HG03039 (cell line): ENCODE measurements around the gene GPRC5C.
"Not testable (repeated sequence)": the region's sequence is repeated elsewhere in the genome, so short reads cannot be mapped to it uniquely, and the experiment has no call there.

Experiments used
- ATAC-seq: cut with Tn5 transposase; IDR thresholded peaks from one replicate; pipeline ENCODE4 v1.9.1; 2021; ENCODE audit warnings: mild to moderate bottlenecking, moderate library complexity; ENCODE audit not compliant: unreplicated experiment

Gene GPRC5C

GRCh38 chr17:74466111-74466827 is 34.4 kb downstream of the GPRC5C start, which contains the start of gene CD300A:
Gene CD300A (plus strand): TSS chr17:74466634. CDS start chr17:74466704, 70 bp downstream.
- ATAC-seq, result no peak

DNA sequence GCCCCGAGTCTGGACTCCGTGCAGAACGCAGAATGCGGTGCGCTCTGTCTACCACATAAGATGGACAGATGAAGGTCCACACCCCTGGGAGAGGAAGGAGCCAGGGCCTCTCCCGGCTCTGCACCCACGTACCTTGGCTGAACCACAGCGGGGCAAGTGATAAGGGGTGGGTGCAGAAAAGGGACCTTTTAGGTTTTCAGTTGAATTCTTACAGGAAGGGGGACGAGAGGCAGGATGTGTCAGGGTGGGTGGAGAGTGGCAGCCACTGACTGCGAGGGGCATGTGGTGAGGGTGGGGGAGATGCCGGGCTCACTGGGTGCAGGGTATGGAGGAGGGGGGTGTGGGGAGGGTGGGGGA is 34.9 kb downstream of the GPRC5C start:
- no peak for ATAC-seq

GRCh38 chr17:74467221-74467951 is 35.5 kb downstream of the GPRC5C start:
- ATAC-seq, result peak; percentile 66

- ATAC-seq, result no peak
Measured at GRCh38 chr17:74471341-74471740, 39.5 kb downstream of the GPRC5C start.

DNA sequence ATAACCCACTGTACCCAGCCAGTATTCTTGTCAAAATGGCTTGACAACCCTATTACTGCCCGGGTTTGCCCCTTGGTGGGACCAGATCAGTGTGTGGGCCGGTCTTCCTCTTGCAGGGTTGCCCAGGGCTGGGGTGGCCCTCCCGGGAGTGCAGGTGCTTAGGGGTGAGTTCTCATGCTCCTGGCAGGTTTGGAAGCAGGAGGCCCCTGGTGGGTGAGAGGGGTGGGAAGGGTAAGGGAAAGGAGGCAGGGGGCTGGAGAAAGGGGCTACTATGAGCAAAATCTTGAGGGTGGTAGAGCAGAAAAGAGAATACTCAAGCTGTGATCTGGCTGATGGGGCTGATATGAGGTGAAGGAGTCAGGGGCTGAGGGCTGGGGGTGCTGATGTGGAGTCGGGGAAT is 41.0 kb downstream of the GPRC5C start:
- no peak for ATAC-seq

GRCh38 chr17:74473294-74473693 is 41.4 kb downstream of the GPRC5C start:
- ATAC-seq, result no peak

- ATAC-seq, result no peak
Measured at GRCh38 chr17:74474043-74474792, 42.3 kb downstream of the GPRC5C start.

GRCh38 chr17:74475189-74475588 is 43.3 kb downstream of the GPRC5C start:
- ATAC-seq, result no peak

DNA sequence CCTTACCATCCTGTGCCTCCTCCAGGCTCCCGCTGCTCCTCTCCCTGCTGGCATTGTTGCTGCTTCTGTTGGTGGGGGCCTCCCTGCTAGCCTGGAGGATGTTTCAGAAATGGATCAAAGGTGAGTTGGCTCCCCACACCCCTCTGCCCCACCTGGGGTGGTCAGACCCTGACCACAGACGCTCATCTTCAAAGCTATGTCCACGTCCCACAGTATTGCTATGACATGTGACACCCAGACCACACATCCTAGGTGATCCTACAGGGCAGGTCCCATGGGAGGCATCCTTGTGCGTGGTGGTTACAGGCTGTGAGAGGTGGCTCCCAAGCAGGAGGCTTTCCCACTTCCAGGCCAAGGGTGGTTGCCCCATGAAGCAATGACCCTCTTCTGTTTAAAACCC is 45.5 kb downstream of the GPRC5C start:
- no peak for ATAC-seq

DNA sequence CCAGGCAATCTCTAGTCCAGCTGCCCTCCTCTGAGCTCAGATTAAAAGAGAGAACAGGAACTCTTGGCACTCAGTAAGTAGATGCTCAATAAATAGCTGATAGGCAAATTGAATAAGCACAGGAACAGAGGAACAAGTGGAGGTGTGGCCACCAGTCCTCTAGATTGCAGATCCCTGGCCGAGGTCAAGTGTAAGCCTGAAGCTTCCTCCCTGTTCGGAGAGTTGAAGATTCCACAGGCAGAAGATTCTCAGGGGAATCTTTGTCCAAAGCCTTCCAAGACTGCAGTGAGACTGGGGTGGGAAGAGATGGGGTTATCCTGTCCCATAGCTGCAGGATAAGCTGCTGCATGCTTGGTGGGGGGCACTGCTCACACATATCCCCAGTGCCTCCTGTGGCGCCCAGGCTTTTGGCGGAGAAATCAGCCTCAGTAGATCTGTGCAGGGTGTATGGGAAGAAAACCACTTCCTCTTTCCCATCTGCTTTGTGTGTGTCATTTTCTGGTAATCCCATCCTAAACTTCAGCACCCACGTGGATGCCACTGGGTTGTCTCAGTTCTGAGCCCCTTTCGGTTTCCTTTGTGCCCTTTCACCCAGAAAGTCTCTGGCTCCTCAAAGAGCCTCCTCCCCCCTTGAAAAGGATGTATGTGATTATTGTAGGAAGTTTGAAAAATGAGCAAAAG is 46.7 kb downstream of the GPRC5C start:
- ATAC-seq, result no peak

- ATAC-seq, result no peak
Measured at GRCh38 chr17:74480290-74480689, 48.4 kb downstream of the GPRC5C start.

- ATAC-seq, result no peak
Measured at GRCh38 chr17:74481621-74482020, 49.7 kb downstream of the GPRC5C start.

GRCh38 chr17:74484066-74484465 is 52.2 kb downstream of the GPRC5C start:
- no peak for ATAC-seq

DNA sequence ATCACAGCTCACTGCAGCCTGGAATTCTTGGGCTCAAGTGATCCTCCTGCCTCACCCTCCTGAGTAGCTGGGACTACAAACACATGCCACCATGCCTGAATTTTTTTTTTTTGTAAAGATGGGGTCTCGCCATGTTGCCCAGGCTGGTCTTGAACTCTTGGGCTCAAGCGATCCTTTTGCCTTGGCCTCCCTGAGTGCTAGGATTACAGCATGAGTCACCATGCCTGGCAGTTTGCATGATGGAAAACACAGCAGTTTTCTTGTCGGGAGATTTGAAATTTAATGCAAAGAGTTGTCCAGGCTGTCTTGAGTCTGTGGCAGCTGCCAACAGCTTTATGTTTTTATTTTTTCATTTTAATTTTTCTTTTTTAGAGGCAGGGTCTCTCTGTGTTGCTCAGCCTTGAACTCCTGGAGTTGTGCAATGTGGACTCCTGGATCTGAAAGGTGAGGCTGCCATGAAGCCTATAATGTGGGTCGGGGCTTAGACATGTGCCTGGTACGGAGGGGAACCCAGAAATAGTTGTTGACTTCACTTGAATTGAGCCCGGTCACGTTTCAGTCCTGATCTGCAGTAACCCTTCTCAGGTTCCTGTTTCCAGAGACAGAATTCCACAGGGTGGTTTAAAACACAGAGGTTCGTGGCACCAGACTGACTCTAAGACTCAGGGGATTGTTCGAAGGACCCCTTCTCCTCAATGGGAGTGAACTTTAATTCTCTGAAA is 53.3 kb downstream of the GPRC5C start:
- ATAC-seq, result no peak

- no peak for ATAC-seq
Measured at GRCh38 chr17:74485841-74486240, 54.0 kb downstream of the GPRC5C start.

DNA sequence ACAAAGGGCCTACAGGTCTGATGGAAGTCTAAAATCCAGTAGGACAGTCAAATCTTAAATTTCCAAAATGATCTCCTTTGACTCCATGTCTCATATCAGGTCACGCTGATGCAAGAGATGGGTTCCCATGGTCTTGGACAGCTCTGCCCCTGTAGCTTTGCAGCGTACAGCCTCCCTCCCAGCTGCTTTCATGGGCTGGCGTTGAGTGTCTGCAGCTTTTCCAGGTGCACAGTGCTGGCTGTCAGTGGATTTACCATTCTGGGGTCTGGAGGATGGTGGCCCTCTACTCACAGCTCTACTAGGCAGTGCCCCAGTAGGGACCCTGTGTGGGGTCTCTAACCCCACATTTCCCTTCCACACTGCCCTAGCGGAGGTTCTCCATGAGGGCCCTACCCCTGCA is 56.4 kb downstream of the GPRC5C start:
- ATAC-seq, result not testable (repeated sequence)

- ATAC-seq, result no peak
Measured at GRCh38 chr17:74490716-74491115, 58.8 kb downstream of the GPRC5C start.

DNA sequence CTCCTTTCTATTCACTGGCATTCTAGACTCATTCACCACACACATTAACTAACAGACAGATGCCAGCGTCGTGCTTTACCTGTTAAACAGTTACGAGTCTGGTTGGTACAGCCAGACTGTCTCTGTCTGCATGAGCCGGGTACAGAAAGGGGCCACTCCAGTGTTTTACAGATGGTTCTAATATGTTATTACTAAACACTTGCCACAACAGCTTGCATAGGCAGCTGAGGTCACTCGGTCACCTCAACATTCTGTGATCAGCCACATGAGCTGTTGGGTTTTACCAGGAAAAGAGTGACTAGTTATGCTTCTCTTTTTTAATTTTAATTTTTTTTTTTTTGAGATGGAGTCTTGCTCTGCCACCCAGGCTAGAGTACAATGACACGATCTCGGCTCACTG is 59.7 kb downstream of the GPRC5C start:
- ATAC-seq, result no peak

GRCh38 chr17:74493331-74493833 is 61.5 kb downstream of the GPRC5C start:
- ATAC-seq, result no peak
